ENCODE measurements around the gene FAM174B.

FAM174B gene

GRCh38 chr15:92661956-92662355 lies 6.4 kb upstream of the FAM174B start:
- TF ChIP-seq REST (IDR thresholded peaks at IDR 0.05; ENCODE audit: insufficient read depth in 1 of 2, low read depth in 2 of 2, low read length in 2 of 2) (no peak), FOXP2 (optimal IDR thresholded peaks at IDR 0.05; ENCODE audit: borderline replicate concordance, extremely low read depth, extremely low read length, insufficient read depth) (no peak), POLR2AphosphoS5 (IDR thresholded peaks at IDR 0.05; ENCODE audit: low read depth, low read length) (no peak), TAF1 (IDR thresholded peaks at IDR 0.05; ENCODE audit: borderline replicate concordance, insufficient read depth, low read length) (no peak), SIN3A (IDR thresholded peaks at IDR 0.05; ENCODE audit: borderline replicate concordance, insufficient read depth, low read length) (no peak)

GRCh38 chr15:92661069-92661468 lies 5.5 kb upstream of the FAM174B start:
- TF ChIP-seq SIN3A (IDR thresholded peaks at IDR 0.05; ENCODE audit: borderline replicate concordance, insufficient read depth, low read length) = no peak
- no peak for TF ChIP-seq REST (IDR thresholded peaks at IDR 0.05; ENCODE audit: insufficient read depth in 1 of 2, low read depth in 2 of 2, low read length in 2 of 2)
- TF ChIP-seq FOXP2 (optimal IDR thresholded peaks at IDR 0.05; ENCODE audit: borderline replicate concordance, extremely low read depth, extremely low read length, insufficient read depth) = no peak

- no peak for TF ChIP-seq POLR2AphosphoS5 (IDR thresholded peaks at IDR 0.05; ENCODE audit: low read depth, low read length)
- no peak for TF ChIP-seq REST (IDR thresholded peaks at IDR 0.05; ENCODE audit: insufficient read depth in 1 of 2, low read depth in 2 of 2, low read length in 2 of 2)
- TF ChIP-seq FOXP2 (optimal IDR thresholded peaks at IDR 0.05; ENCODE audit: borderline replicate concordance, extremely low read depth, extremely low read length, insufficient read depth) = no peak
- no peak for TF ChIP-seq SIN3A (IDR thresholded peaks at IDR 0.05; ENCODE audit: borderline replicate concordance, insufficient read depth, low read length)
- TF ChIP-seq TAF1 (IDR thresholded peaks at IDR 0.05; ENCODE audit: borderline replicate concordance, insufficient read depth, low read length) = no peak
Observed at GRCh38 chr15:92657486-92657885, 1.9 kb upstream of the FAM174B start.

- TF ChIP-seq SIN3A (IDR thresholded peaks at IDR 0.05; ENCODE audit: borderline replicate concordance, insufficient read depth, low read length) (no peak), REST (IDR thresholded peaks at IDR 0.05; ENCODE audit: insufficient read depth in 1 of 2, low read depth in 2 of 2, low read length in 2 of 2) (no peak), FOXP2 (optimal IDR thresholded peaks at IDR 0.05; ENCODE audit: borderline replicate concordance, extremely low read depth, extremely low read length, insufficient read depth) (no peak), TAF1 (IDR thresholded peaks at IDR 0.05; ENCODE audit: borderline replicate concordance, insufficient read depth, low read length) (no peak), POLR2AphosphoS5 (IDR thresholded peaks at IDR 0.05; ENCODE audit: low read depth, low read length) (no peak)
Observed at GRCh38 chr15:92656089-92656488, 514 bp upstream of the FAM174B start.

- TF ChIP-seq POLR2AphosphoS5 (IDR thresholded peaks at IDR 0.05; ENCODE audit: low read depth, low read length) (no peak), TAF1 (IDR thresholded peaks at IDR 0.05; ENCODE audit: borderline replicate concordance, insufficient read depth, low read length) (no peak), FOXP2 (optimal IDR thresholded peaks at IDR 0.05; ENCODE audit: borderline replicate concordance, extremely low read depth, extremely low read length, insufficient read depth) (no peak), REST (IDR thresholded peaks at IDR 0.05; ENCODE audit: insufficient read depth in 1 of 2, low read depth in 2 of 2, low read length in 2 of 2) (no peak), SIN3A (IDR thresholded peaks at IDR 0.05; ENCODE audit: borderline replicate concordance, insufficient read depth, low read length) (no peak)
Observed at GRCh38 chr15:92654662-92655061, 913 bp downstream of the FAM174B start.
